NCI-H1694 treated with DMSO at 0.1 percent for 48 hours (cell line): ENCODE data around the gene STXBP4.
"Not testable (repeated sequence)": the region's sequence is repeated elsewhere in the genome, so short reads cannot be mapped to it uniquely, and the experiment has no call there.

Source experiments
- DNase-seq: peaks from one replicate; lab custom pipeline; 2025; lab: John Stamatoyannopoulos, UW

The STXBP4 gene

DNA sequence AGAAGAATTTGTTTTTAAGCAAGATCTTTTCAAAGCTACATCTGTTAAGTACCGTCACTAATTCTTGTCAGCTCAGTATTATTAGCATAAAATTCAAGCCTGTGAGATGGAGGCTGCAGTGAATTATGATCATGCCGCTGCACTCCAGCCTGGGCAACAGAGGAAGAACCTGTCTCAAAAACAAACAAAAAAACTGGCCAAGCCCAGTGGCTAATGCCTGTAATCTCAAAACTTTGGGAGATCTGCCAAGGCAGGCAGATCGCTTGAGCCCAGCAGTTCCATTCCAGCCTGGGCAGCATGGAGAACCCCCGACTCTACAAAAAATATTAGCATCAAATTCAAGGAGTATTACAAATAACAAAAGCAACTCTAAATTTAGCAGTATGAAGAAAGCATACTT lies 88.0 kb downstream of the STXBP4 start:
- DNase-seq = peak; percentile 28

DNA sequence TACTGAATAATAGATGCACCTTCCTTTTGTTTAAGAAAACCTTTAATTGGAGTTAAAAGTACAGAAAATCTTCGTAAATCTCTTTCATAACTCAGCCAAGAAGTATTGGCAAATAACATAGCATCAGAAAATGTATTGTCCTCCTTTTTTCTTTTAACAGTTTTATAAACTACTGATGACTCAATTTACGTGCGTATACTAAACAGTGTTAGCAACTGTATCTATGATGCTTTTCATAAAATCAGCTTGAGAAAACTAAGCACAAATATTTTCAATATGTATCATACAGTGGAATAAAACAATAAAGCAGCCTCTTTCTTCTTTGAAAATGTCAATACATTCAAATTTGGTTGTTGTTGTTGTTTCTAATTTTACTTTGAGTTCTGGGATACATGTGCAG lies 88.6 kb downstream of the STXBP4 start:
- DNase-seq = no peak

DNA sequence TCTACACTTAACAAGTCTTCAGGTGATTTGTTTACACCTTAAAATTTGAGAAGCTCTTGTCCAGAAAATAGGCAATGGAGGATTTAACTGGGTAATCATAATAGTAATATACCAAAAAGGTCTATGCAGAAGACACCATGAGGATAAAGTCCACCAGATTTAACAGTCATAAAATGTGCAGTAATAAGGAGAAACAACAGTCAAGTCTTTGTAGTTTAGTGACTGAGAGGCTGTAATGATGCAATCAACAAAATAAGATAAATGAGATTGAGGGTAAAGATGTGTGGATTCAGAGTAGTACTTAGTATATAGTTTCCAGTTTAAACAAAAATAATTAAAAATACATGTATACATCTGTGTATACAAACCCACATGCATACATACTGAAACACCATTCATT lies 91.2 kb downstream of the STXBP4 start:
- DNase-seq = no peak

DNA sequence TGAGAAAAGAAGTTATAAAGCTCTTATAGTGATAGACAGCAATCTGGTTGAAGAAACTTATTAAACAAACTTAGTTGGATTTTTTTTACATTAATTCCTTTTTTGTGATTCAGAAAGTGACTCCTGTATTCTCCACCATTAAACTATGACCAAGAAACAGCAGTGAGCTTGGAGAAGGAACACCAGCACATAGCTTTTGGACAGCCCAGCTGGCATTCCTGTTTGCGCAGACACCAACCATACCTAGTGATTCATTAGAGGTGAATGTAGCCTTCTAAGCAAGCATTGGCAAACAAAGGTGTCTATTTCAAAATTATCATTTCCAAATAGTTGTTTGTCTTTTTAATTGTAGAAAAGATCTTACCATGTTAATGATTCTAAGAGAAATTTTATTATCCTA lies 94.4 kb downstream of the STXBP4 start:
- DNase-seq = no peak

DNA sequence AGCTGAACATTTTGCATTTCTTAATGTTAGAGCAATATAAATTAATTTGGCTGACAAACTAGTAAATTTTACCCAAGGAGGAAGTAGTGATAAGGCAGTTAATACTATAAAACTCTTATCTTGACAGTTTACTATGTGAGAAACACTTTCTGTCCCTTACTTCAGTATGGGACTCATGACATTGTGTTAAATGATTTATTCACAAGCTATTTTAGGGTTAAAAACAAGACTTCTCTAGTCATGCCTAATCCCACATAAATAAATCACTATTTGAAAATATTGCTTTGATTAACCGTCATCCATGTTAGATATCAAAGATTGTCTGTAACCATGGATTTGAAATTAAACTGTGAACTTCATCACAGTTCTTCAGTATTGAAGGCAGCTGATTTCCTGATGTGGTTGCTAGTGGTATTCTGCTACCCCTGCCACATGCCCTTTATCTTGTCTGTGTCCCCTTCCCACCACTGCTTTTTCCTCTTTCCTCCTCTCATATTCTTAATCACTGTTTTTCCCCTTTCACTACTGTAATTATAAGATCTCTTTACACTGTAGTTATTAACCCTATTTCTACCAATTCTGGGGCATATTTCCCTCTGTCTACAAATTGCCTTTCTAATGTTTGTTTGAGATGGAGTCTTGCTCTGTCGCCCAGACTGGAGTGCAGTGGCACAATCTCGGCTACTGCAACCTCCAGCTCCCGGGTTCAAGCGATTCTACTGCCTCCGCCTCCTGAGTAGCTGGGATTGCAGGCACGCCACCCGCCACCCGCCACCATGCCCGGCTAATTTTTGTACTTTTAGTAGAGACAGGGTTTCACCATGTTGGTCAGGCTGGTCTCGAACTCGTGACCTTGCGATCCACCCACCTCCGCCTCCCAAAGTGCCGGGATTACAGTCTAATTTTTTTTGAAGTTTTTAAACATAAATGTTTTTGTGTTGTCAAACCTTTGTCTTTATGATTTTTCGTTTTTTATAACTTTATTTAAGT lies 95.6 kb downstream of the STXBP4 start:
- DNase-seq = no peak

DNA sequence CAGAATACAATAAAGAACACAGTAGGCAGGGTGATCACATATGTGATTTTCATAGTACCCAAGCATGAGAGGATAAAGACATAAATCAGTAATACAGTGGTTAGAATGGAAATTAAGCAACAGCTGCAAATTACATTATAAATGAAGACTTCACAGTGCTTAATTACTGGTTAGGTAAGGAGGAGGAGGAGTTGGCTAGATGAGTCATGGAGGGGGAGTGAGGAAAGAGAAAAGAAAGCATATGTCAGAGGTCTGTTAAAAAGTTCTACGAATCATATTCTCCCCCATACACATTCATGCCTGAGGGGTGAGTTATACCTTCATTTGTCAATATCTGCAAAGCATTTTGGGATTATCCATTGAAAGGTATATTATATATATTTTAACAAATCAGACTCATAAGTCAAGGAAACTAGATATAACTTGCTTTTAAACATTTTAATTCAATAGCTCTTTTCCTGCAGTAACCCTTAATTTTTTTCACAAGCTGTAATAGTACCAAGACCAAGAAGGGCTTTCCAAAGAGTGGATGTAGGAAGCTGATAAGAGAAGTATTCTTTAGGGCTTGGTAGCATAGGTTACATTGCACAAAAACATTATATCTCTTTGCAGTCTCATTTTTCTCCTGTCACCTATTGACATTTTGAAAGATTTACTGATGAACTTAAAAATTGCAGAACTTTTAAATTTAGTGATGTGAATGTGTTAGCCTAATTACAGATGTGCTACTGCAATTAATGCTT lies 99.3 kb downstream of the STXBP4 start:
- no peak for DNase-seq

DNA sequence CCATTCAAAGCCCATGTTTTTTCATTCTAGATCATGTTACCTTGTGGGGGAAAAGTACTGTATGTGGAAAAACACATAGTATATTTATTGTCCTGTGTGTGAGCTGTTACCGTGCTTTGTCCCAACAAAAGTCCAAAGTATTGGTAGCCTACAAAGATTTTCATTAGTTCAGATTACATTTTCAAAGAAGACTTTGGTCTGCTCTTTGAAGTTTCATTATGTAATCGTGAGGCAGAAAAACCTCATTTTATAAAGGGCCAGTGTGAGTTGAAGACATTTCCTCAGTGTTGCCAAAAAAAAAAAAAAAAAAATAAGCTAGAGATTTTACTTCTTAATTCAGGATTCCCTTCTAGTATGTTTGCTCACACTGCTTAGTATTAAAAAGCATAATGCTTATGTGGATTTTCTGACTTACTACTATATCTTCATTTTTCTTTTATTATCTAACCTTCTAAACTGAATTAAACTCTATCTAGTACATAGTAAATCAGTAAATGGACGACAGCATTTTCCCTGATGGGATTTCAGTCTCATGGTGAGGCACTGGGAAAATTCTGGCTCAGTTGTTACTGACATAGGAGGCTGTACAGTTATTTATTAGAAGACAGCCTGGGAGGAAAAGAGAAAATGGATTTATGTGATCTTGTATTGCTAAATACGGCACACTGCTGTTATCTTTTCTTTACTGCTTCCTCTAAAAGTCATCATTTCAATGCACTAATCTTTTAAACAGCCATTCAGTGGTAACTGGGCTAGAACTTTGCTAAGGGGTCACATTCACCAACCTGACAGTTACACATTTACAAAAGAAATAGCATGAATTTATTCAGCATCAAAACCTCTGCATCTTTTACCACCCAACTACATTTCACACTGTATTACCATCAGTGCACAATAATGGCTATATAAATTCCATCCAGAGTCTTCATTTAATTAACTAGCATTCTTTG lies 100.6 kb downstream of the STXBP4 start:
- no peak for DNase-seq

DNA sequence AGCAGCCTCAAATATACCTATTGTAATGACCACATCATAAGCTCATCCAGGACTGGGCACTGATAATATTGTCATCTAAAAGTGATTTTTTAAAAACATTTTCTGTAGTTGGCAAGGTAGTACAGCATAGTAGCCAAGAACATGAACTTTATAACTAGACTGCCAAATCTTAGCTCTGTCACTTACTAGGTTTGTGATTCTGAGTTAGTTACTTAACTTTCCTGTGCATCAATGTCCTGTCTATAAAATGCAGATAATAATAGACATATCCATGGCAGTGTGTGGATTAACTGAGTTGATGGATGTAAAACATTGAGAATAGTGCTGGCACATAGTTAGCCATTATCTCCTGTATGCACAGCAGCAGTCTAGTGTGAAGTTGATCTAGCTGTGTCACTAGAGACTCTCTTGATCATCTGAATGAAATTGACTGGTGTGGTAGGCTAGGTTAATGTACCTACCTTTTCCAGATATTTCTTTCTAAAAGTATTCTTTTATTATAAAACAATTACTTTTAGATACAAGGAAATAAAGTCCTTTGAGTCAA lies 101.5 kb downstream of the STXBP4 start:
- no peak for DNase-seq

DNA sequence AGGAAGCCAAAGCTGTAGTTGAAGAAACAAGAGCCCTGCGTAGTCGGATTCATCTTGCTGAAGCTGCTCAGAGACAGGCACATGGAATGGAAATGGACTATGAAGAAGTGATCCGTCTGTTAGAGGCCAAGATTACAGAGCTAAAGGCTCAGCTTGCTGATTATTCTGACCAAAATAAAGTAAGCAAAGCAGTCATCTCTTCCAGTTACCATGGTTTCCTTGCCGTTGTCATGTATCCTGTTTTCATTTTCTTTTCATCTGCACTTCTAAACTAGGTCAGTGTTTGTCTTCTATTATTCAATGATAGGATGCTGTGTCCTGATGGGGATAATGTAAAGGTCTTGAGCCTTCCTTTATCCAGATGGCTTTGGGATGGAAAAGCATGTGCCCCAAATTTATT lies 104.3 kb downstream of the STXBP4 start:
- DNase-seq = no peak

DNA sequence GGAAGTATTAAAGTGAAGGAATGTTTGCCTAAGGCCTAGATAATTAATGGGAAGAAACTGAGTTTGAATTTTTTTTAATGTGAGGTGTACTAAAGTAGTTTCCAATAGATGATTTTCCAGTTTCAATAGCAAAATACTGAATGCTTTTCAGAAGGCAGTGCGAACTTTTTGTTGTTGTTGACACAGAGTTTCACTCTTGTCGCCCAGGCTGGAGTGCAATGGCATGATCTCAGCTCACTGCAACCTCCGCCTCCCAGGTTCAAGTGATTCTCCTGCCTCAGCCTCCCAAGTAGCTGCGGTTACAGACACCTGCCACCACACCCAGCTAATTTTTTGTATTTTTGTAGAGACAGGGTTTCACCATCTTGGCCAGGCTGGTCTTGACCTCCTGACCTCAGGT lies 104.9 kb downstream of the STXBP4 start:
- DNase-seq = not testable (repeated sequence)

DNA sequence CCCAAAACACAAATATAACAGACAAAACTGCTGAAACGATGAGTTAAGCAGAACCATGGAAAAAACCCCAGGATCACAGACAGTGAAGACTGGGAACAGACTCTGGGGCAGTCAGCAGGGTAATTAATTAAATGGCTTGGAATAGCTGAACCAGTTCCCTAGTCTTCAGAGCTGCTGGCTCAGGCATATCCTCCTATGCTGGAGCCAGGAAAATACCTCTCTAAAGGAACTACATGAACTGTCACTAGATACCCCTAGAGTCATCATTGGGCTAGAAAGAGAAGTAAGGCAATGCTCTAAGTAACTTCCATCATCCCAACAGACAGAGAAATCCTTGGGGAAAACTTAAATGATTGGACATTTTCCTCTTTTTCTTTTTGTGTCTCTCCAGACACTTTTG lies 113.0 kb downstream of the STXBP4 start:
- DNase-seq = no peak

DNA sequence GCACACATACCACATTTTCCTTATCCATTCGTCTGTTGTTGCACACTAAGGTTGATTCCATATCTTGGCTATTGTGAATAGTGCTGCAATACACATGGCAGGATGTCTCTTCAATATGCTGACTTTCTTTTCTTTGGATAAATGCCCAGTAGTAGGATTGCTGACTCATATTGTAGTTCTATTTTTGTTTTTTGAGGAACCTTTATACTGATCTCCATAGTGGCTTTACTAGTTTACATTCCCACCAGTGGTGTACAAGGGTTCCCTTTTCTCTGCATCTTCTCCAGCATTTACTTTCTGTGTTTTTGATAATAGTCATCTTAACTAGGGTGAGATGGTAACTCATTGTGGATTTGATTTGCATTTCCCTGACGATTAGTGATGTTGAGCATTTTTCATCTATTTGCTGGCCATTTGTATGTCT lies 118.1 kb downstream of the STXBP4 start:
- peak; percentile 21 for DNase-seq

DNA sequence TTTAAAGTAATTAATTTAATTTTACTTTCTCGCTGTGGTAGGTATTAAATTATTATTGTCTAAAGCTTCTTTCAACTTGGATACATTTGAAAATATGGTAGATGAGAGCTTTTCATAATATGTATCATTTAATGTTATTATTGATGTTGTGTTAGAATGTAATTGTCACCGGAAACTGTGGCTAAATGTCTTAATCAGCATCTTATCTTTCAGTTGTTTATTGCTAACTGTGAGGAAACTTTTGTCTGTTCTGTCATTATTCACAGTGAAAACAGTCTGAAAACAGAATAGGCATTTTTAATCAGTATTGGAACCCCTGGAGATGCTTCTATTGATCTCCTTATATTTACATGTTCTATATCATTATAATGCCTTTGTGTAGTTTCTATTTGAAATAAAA lies 120.7 kb downstream of the STXBP4 start:
- DNase-seq = no peak

DNA sequence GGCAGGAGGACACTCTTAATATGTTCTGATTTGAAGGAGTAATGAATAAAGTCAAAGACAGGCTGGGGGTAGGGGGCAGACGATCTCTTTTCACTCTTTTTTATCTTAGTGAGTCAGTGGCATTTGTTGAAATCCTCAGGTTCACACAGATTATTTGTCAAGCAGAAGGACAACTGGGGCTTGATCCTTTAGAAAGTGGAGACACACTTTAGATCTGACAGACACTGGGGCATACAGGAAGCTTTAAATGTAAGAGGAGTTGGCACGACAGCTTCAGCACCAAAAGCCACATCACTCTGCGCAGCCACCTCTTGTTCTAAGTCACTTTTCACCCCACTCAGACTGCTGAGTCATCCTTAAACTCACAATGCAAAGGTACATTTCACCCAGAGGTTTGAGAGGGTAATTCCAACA lies 121.5 kb downstream of the STXBP4 start:
- DNase-seq = no peak

DNA sequence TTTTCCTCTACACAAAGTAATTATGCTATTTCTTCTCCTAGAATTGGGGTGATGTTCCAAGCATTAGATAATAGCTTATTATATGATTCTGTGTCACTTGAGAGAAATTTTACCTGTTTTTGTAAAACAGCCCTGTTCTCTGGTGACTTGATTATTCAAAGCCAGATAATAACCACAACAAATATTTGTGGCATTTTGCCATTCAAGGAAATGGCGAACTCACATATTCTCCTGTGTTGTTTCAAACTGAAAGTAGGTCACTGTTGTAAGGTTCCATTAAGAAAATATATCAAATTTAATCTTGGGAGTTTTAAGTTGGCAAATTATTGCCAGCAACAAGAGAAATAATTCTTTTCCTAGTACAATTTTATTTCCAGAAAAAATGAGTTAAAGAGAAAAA lies 124.8 kb downstream of the STXBP4 start:
- DNase-seq = no peak

DNA sequence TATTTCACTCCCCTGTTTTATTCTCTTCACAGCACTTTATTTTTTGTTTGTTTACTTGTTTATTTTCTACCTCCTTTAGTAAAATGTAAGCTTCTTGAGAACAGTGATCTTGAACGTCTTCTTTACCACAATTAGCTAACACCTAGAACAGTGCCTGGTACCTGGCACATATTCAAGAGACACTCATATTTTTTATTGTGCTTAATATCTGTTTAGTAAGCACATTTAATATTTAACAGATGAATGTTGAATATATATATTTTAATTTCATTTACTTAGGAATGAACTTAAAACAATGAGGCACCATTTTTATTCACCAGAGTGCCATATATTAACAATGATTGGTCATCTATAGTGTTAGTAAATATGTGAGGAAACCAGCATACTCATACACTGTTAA lies 130.2 kb downstream of the STXBP4 start:
- DNase-seq = no peak

DNA sequence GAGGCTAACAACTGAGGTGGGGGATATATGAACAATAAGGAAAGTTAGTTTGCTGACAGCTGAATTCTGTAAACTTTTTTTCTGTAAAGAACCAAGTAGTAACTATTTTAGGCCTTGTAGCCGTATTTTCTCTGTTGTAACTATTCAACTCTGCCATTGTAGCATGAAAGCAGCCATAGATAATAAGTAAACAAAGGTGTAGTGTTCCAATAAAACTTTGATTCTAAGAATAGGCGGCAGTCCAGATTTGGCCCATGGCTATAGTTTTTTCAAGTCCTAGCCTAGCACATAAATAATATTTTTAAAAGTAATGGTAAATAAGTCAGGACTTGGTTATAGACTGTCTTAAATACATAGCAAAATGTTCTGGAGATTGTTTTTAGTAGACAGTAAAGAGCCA lies 142.0 kb downstream of the STXBP4 start:
- no peak for DNase-seq

DNA sequence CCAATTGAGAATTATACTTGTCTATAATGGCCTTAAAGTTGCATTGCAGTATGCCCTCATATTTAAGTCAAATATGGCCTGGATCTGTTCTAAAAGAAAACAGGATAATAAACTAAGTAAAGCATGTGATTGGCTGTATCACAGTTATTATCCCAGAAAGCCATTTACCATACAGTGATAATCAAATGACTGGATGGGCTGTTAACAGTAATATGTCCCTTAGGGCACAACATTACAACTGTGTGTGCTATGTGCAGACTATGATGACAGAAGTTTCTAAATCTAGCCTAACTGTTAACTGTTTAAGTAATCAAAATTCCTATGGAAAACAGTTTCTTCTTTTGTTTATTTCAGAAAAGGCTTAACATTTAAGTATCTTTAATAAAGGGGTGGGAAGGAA lies 145.7 kb downstream of the STXBP4 start:
- DNase-seq = no peak

DNA sequence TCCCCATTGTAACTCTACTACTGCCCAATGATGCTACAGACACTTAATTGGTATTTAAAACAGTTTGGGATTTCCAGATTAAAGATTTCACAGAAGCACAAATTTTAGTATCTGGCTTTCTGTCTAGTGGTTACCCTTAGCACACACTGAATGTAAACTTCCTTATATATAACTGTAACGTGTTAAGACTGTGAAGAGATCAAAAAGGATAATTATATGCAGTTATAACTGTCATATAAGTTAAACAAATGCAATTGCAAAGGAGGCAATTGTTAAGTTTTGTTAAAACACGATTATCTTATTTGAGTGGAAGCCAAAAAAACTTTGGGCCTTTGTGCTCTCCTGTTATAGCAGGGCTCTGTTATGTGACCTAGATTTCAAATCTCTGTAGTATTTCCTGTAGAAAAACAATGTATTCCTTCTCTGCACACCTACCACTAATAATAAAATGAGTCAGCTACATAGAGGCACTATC lies 147.9 kb downstream of the STXBP4 start:
- no peak for DNase-seq

DNA sequence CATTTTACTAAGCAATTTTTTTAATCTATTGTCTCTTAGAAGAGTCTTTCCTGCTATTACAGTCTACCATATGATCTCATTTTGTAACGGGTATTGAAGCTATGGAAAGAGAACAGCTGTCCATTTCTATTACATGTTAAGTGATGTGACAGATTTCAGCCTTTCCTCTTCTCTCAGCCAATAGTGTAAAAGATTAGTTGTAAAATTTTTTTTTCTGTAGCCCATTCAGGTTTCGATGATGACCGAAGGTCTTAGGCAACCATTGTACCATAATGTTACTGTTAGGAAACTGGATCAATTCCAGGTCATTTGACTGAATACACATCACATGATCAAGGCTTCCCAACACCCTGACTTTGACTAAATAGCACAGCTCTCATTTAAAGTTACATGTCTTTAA lies 148.6 kb downstream of the STXBP4 start:
- DNase-seq = no peak

DNA sequence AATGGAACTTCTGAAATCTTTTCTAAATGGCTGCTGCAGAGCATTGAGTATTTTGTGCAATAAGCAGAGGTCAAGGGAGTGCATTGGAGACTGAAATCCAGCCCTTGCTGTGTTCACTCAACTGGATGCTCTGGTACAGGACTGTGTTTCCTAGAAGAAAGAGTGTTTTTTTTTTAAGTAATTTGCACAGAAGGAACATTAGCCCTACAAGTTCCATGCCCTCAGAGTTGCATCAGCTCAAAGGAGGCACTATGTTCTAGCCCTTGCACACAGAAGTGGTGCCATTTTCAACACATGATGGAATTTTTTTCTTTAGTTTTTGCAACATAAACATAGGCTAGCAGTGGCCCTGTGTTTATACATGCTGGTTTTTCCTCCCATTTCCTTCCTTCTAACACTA lies 152.1 kb downstream of the STXBP4 start:
- no peak for DNase-seq

DNA sequence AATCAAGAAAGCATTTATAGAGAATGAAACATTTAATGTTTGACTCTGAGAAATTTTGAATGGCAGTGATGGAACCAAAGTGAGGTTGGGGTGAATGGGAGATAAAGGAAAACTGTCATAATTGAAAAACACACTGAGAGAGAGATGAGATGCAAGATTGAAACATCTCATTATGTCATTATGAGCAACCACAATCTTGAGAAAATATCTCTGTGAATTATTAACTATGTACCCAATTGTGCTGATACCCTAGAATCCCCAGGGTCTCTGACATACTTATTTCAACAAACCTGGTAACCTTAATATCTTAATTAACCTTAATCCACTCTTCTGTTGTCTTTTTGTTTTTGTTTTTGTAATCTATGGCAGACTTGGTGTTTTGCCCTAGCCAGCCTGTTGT lies 152.7 kb downstream of the STXBP4 start:
- DNase-seq = no peak
